Aorta (tissue), 5 donors: ENCODE data around the gene DAO. TPM values are rescaled to one million over a fixed set of nuclear protein-coding genes. Genes with fewer than 3 reads are reported as not detected.

ENCODE experiments used
- ATAC-seq: fragments of 200-7000 bp; cut with Tn5 transposase; one replicate; pipeline ENCODE4 v1.9.1; 2022; ENCODE audit warnings: moderate library complexity; ENCODE audit not compliant: low FRiP score
- DNase-seq, 2 donors: peaks; one replicate each; pipeline ENCODE4 v3.0.0-alpha.2; 2020
- H3K27ac ChIP-seq, 2 donors: one replicate each; pipeline ENCODE4 v1.5.1; 2013; ENCODE audit warnings: low read length in 2 of 2, mild to moderate bottlenecking in 2 of 2, moderate library complexity in 2 of 2, control low read depth in 1 of 2, inconsistent platforms in 1 of 2, low read depth in 1 of 2
- H3K27me3 ChIP-seq, 2 donors: one replicate each; pipeline ENCODE4 v1.6.1; 2013; ENCODE audit warnings: control low read depth in 1 of 2, low read length in 1 of 2, mild to moderate bottlenecking in 1 of 2, moderate library complexity in 1 of 2; ENCODE audit not compliant: insufficient read depth in 2 of 2, control insufficient read depth in 1 of 2
- H3K36me3 ChIP-seq, 2 donors: one replicate each; pipeline ENCODE4 v1.6.1; 2013; ENCODE audit warnings: control low read depth in 1 of 2, low read length in 1 of 2, mild to moderate bottlenecking in 1 of 2; ENCODE audit not compliant: insufficient read depth in 2 of 2, control insufficient read depth in 1 of 2
- H3K4me1 ChIP-seq, 2 donors: one replicate each; pipeline ENCODE4 v1.6.1; 2013; ENCODE audit warnings: low read length in 2 of 2, control low read depth in 1 of 2, mild to moderate bottlenecking in 1 of 2, moderate library complexity in 1 of 2; ENCODE audit not compliant: insufficient read depth in 2 of 2, control insufficient read depth in 1 of 2
- H3K4me3 ChIP-seq, 2 donors: one replicate each; pipeline ENCODE4 v1.5.1; 2013; ENCODE audit warnings: low read length in 2 of 2, control low read depth in 1 of 2, mild to moderate bottlenecking in 1 of 2
- H3K9me3 ChIP-seq: one replicate; pipeline ENCODE4 v1.6.1; 2013; ENCODE audit warnings: mild to moderate bottlenecking, low read length; ENCODE audit not compliant: control insufficient read depth
- WGBS, 2 donors: extraction: QIAGEN DNeasy Blood & Tissue Kit; methylation state at CpG; one replicate each; pipeline ENCODE4 v1.1.7; 2013; 5-methylcytosine and 5-hydroxymethylcytosine counted together
- intact Hi-C, 2 donors: fragments of 100-400 bp; cut with DNase I; formaldehyde crosslinking; loops; one replicate each; pipeline versions ENCODE4 v1.14.2 to v1.15.0; 2022
- polyA plus RNA-seq, 2 donors: library from polyadenylated mRNA; stranded (reverse); fragments of 200-250 nt; gene quantifications; one replicate each; pipeline ENCODE4 v1.2.3, GENCODE V29; 2013
- total RNA-seq, 2 donors: library from RNA; stranded (reverse); fragmentation: NEBNext Ultra II Directional; extraction: Animal tissue kit (Norgen Biotek cat#: 25700); gene quantifications; one replicate each; pipeline ENCODE4 v1.2.1, GENCODE V29; 2021
- donor health status: healthy with polysubstance abuse.
- donor health status: Bipolar disorder and iron deficiency.
- donor health status: DM: no; HTN: no; CAD: no.
- donor health status: DM: no; HTN: no; CAD: no.
- donor health status: DM: yes; HTN: yes; CAD: no.

DAO gene
- total and polyA plus RNA-seq, 4 donors, result not detected

- Histone ChIP-seq H3K4me1 (peaks cover 0 to 3% of the 10 kb centered on the region in 2 donors), H3K4me3 (no peak overlapping the region), H3K27ac (peak overlapping the region; percentile 73 to 99), H3K27me3 (no peaks in the 10 kb centered on the region), H3K9me3 (no peaks in the 10 kb centered on the region), H3K36me3 (no peaks in the 10 kb centered on the region)
- DNase-seq, result no peak
- WGBS, 2 donors, result 5 to 11% methylated on average over 1 of the region's 1 CpG
- intact Hi-C loops, result loop anchor here (1.0 to 10.0 kb wide), 8 partner anchors 15 to 289 kb away; partner anchors contain the start of genes CORO1C (in 2 of the 2), ISCU (in 1 of the 2) and SART3 (in 1 of the 2)
- ATAC-seq, result peak; percentile 60
Observed at GRCh38 chr12:108853981-108854446, 25.9 kb upstream of the DAO start.

GRCh38 chr12:108854451-108855283 lies 25.2 kb upstream of the DAO start:
- intact Hi-C loops, result loop anchor here (1.0 to 10.0 kb wide), 9 partner anchors 15 to 290 kb away; partner anchors contain the start of genes CORO1C (in 2 of the 2), ISCU (in 1 of the 2) and SART3 (in 1 of the 2)
- no peak overlapping the region for H3K4me3 ChIP-seq
- no peaks in the 10 kb centered on the region for H3K9me3 ChIP-seq
- H3K4me1 ChIP-seq, result peaks cover 0 to 3% of the 10 kb centered on the region in 2 donors
- peak; percentile 71 to 85 for DNase-seq
- no peaks in the 10 kb centered on the region for H3K27me3 ChIP-seq
- 17 to 22% methylated on average over 13 of the region's 13 CpGs for WGBS, 2 donors
- H3K36me3 ChIP-seq, result no peaks in the 10 kb centered on the region
- peak overlapping the region; percentile 83 to 99 for H3K27ac ChIP-seq
- peak; percentile 75 for ATAC-seq

- 52 to 61% methylated on average over 12 of the region's 12 CpGs for WGBS, 2 donors
- Histone ChIP-seq H3K27ac (peak overlapping the region; percentile 83 to 94), H3K4me1 (peaks cover 0 to 3% of the 10 kb centered on the region in 2 donors), H3K9me3 (no peaks in the 10 kb centered on the region), H3K27me3 (no peaks in the 10 kb centered on the region), H3K36me3 (no peaks in the 10 kb centered on the region), H3K4me3 (no peak overlapping the region)
- DNase-seq (no peak), ATAC-seq (no peak)
- intact Hi-C loops, result loop anchor here (2.0 to 10.0 kb wide), 6 partner anchors 23 to 293 kb away; partner anchors contain the start of genes ISCU (in 2 of the 2), CORO1C (in 1 of the 2) and SART3 (in 1 of the 2)
Observed at GRCh38 chr12:108855284-108856169, 24.4 kb upstream of the DAO start.

- H3K27ac ChIP-seq, result peak overlapping the region; percentile 83 to 94
- H3K4me3 ChIP-seq, result peak overlapping the region in 1 of 2 donors; percentile 79
- DNase-seq (peak in 1 of 2 donors; percentile 83), ATAC-seq (no peak)
- H3K36me3 ChIP-seq, result no peaks in the 10 kb centered on the region
- no peaks in the 10 kb centered on the region for H3K27me3 ChIP-seq
- H3K9me3 ChIP-seq, result no peaks in the 10 kb centered on the region
- intact Hi-C loops, result loop anchor here (2.0 to 10.0 kb wide), 3 partner anchors 49 to 293 kb away; partner anchors contain the start of genes ISCU (in 2 of the 2) and SART3 (in 1 of the 2)
- WGBS, 2 donors, result 11 to 15% methylated on average over 6 of the region's 6 CpGs
- H3K4me1 ChIP-seq, result peaks cover 0 to 3% of the 10 kb centered on the region in 2 donors
Observed at GRCh38 chr12:108856170-108856427, 23.8 kb upstream of the DAO start.

- no peaks in the 10 kb centered on the region for H3K9me3 ChIP-seq
- intact Hi-C loops, result loop anchor here (2.0 to 10.0 kb wide), 3 partner anchors 49 to 294 kb away; partner anchors contain the start of genes ISCU (in 2 of the 2) and SART3 (in 1 of the 2)
- peak overlapping the region; percentile 83 to 94 for H3K27ac ChIP-seq
- H3K4me3 ChIP-seq, result peak overlapping the region; percentile 79 to 87
- peaks cover 0 to 3% of the 10 kb centered on the region in 2 donors for H3K4me1 ChIP-seq
- peak; percentile 88 to 90 for DNase-seq
- peak; percentile 42 for ATAC-seq
- H3K36me3 ChIP-seq, result no peaks in the 10 kb centered on the region
- WGBS, 2 donors, result 0% methylated on average over 24 of the region's 24 CpGs
- H3K27me3 ChIP-seq, result no peaks in the 10 kb centered on the region
Observed at GRCh38 chr12:108856428-108857157, 23.3 kb upstream of the DAO start.

GRCh38 chr12:108857158-108857407 lies 22.8 kb upstream of the DAO start:
- H3K27me3 ChIP-seq, result no peaks in the 10 kb centered on the region
- peak overlapping the region; percentile 71 to 94 for H3K27ac ChIP-seq
- DNase-seq (no peak), ATAC-seq (peak; percentile 0)
- intact Hi-C loops, result loop anchor here (2.0 to 10.0 kb wide), 3 partner anchors 50 to 294 kb away; partner anchors contain the start of genes ISCU (in 2 of the 2) and SART3 (in 1 of the 2)
- 0 to 2% methylated on average over 30 of the region's 30 CpGs for WGBS, 2 donors
- H3K36me3 ChIP-seq, result no peaks in the 10 kb centered on the region
- peaks cover 0 to 3% of the 10 kb centered on the region in 2 donors for H3K4me1 ChIP-seq
- no peaks in the 10 kb centered on the region for H3K9me3 ChIP-seq
- H3K4me3 ChIP-seq, result peak overlapping the region; percentile 79 to 87

- ATAC-seq, result no peak
- H3K27ac ChIP-seq, result peak overlapping the region in 1 of 2 donors; percentile 22
- peak; percentile 66 to 80 for DNase-seq
- H3K4me1 ChIP-seq, result peaks cover 0 to 2% of the 10 kb centered on the region in 2 donors
- no peak overlapping the region for H3K4me3 ChIP-seq
- H3K27me3 ChIP-seq, result no peaks in the 10 kb centered on the region
- no peaks in the 10 kb centered on the region for H3K9me3 ChIP-seq
- intact Hi-C loops, result loop anchor here (5.0 to 10.0 kb wide), 2 partner anchors 51 to 294 kb away; partner anchors contain the start of genes ISCU (in 1 of the 2) and SART3 (in 1 of the 2)
- 13 to 16% methylated on average over 18 of the region's 18 CpGs for WGBS, 2 donors
- H3K36me3 ChIP-seq, result no peaks in the 10 kb centered on the region
Observed at GRCh38 chr12:108858311-108859074, 21.4 kb upstream of the DAO start.
